GM10847 (cell line): ENCODE data around the gene PLAC9.

Source experiments
- POLR2A ChIP-seq: IDR thresholded peaks from 2 replicates; pipeline ENCODE4 v1.6.1; 2011; ENCODE audit not compliant: insufficient read length; ENCODE audit errors: extremely low read depth

The PLAC9 gene

DNA sequence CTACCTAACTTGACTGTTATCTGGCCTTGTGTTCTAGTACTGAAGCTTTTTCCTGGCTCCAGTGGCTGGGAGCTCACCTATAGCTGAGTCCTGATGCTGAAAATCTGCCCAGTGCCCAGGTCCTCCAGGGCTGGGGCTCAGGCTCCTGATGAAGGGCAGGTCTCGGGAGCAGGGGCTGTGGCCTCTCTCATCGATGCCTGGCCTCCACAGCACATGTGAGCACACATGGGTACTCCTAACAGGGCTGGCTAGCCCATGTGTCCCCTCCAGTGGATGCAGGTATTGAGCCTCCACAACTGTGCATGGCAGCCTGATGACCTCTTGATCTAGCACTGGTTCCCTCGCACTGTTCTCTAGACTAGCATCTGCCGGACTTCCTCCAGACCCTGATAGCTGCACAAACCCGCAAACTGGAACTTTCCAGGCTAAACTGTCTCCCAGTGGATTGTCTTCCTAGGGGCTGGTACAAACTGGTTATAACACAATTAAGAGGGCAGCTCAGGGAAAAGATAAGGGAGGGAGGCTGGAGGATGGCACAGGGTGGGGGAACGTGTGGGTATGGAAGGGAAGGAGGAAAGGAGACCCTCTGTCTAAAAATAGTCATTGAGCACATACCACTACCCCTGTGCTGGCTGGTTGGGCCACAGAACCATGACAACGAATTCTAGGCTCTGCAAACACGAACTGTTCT, 35.1 kb downstream of the PLAC9 start:
- no peak for TF ChIP-seq POLR2A

DNA sequence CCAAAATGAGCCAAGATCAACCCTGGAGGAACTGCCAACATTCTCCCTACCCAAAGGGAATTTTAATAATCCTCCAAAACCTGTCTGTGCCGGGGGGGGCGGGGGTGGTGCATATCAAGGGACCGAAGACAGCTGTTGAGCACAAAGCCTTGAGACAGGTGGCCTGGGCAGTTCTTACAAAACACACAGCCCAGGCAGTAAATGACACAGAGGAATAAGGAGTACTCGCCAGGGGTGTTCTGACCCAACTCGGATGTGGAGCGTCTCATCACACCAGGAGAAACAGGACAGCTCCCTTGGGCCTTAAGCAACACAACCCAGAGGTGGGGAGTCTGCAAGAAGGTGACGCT, 35.6 kb downstream of the PLAC9 start:
- TF ChIP-seq POLR2A: no peak

- no peak for TF ChIP-seq POLR2A
Measured at GRCh38 chr10:80168679-80169380, 36.3 kb downstream of the PLAC9 start.

DNA sequence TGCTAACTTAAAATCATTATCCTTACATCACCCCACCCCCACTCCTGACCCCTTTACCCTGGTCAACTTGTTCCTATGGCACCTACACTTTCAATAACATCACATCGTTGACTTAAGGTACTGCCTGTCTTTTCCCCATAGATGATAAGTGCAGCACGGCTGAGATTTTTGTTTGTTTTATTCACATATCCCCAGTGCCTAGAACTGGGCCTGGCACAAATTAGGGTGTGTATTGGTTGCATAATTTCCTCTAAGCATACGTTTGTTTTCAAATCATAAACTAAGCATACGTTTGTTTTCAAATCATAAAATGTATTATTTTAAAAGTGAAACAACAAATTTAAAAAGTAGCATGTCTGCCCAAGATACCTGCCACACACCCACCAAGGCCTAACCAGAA, 37.5 kb downstream of the PLAC9 start:
- TF ChIP-seq POLR2A: no peak

- no peak for TF ChIP-seq POLR2A
Measured at GRCh38 chr10:80170641-80171040, 38.1 kb downstream of the PLAC9 start.

DNA sequence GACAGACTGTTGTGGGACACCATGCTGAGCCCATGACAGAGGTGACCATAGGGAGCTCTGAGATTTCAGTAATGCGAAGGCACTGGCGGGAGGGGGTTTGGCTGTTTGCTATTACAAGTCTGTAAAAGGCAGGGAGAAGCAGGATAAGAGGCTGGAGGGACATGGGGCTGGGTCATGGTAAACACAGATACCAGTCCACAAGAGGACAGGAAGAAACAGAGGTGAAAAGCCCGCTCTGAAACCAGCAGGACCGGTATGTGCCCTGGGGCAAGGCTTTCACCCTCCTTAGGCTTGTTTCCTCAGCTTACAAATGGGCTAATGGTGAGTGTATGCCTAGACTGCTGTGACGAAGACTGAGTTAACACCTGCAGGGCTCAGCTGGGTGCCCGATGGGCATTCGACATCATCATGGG, 38.7 kb downstream of the PLAC9 start:
- no peak for TF ChIP-seq POLR2A

DNA sequence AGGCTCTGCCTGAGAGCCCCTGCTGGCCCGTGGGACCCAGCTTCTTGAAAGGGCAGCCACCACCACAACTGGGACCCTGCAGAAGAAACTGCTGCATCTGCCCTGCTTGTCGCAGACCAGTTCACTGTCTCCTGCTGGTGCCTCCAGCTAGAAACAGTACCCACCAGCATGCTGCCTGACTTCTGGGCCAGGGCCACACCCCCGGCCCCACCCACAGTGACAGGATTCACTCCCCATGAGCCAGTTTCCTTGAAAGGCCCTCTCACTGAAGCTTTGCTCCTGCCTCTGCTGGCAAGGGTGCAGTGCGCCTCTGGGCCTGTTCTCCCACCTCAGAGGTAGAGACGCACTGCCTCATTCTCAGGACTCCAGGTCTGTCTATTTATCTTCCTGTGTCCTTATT, 40.4 kb downstream of the PLAC9 start:
- no peak for TF ChIP-seq POLR2A

DNA sequence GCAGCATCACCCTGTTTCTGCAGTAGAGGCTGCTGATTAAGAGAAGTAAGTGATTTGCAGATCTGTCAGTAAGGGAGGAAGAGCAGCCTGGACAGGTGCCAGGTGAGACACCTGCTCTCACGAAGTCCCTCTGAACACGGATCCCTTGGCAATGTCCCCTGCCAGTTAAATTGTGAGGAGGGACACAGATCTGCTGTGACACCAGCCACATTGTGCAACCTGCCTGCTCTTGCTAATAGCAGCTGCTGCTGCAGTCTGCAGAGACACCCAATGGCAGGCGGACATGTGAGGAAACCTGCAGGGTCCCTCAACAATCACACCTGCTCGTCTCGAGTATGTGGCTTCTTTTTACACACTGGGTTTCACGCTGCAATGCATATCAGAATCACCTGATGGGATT, 40.9 kb downstream of the PLAC9 start:
- no peak for TF ChIP-seq POLR2A

DNA sequence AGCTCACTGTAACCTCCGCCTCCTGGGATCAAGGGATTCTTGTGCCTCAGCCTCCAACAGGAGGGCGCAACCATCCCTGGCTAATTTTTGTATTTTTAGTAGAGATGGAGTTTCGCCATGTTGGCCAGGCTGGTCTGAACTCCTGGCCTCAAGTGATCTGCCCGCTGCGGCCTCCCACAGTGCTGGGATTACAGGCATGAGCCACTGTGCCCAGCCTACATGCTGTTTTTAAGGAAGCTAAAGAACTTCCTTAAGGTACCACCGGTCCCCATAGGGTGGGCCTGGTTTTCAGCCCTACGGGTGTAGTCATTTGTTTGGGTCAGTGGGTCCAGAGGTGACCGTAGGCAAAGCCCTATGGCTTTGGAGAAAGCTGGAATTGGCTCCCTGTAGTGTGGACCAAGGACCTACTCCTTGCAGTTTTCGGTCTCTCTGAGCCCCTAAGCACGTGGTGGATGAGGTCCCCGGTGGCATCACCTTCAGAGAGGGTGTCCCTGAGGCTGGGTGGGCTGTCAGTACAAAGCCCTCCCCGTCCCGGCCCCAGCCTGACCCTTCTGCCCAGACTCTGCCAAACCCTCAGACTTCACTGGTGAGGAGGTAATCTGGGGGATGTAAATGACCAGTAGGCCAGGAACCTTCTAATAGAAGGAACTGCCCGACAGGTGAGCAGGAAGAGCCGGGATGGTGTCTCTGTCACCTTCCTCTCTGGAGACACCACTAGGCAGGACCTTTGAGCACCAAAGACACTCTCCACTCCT, 42.3 kb downstream of the PLAC9 start:
- TF ChIP-seq POLR2A: no peak

DNA sequence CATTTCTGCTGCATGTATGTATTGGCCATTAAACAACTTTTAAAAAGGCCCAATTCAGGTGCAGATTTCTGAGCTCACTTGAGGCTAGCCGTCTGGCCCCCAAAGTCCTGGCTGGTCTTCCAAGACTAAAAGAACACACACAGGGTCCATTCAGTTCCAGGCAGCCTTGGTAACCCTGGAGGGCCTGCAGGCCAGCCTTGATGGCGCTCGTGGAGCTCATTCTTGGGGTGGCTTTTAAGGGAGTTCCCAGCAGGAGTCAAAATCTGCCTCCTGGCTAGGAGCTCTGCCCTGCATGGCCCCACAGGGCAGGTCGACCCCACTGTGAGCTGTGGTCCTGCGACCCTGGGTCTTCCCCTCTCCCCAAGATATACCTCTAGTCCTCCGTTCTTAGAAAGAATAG, 44.0 kb downstream of the PLAC9 start:
- TF ChIP-seq POLR2A: no peak

DNA sequence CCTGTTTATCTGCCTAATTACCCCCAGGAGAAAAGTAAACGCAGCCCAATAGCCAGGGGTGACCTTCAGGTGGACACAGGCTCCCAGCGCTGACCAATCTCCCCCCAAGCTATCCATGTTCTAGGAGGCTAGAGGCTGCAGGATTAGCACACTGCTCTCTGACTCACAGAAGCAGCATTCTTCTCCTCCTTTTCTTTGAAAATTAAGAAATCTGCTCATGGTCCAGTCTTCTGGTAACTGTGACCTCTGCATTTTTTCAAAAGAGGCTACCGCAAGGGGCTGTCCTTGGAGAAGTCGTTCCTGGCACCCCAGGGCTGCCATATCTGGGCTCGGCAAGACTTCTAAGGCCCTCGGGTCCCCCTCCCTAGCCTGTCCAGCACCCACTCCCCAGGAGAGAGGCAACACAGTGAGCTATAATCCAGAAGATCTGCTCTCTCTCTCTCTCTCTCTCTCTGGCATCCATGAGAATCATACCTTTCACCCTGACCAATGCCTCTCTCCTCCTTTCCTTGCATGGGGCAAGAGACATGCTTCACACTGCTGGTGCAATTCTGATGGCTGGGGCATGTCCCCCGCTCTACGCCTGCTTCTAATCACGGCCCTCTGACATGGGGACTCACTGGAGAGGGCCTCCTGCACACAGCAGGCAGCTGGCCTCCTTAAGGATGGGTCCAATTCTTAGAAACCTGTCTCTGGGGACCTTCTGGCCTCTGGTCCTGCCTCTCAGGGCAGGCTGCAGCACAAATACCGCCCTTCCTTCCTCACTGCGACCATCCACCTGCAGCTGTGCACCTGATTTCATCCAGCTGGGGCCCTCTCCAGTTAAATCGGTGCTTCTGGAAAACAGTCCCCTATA, 45.5 kb downstream of the PLAC9 start:
- TF ChIP-seq POLR2A: no peak

GRCh38 chr10:80182986-80183385, 50.5 kb downstream of the PLAC9 start:
- TF ChIP-seq POLR2A: no peak

DNA sequence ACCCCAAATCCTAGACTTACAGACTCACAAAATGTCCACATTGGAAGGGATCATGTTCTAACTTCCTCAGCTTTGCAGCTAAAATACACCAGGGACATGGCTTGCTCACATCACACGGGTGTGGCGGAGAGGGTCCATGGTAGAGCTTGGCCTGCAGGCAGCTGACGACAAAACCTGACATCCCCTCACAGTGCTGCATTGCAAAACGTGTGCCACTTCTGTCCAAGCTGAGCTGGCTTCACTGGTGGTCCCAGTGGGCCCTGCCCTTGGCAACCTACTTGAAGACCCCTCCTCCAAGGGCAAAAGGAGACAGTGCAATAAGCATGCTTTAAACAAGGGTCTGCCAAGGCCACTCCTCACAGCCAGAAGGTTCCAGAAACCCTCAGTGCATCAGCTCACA, 50.9 kb downstream of the PLAC9 start:
- TF ChIP-seq POLR2A: no peak

GRCh38 chr10:80184291-80184690, 51.8 kb downstream of the PLAC9 start:
- TF ChIP-seq POLR2A: no peak

- TF ChIP-seq POLR2A: no peak
Measured at GRCh38 chr10:80185578-80186299, 53.2 kb downstream of the PLAC9 start.
